Activated T-cell treated with anti-CD3 and anti-CD28 coated beads, Interleukin-2, amount 50 U/mL, for 72 hours (primary cell): ENCODE data around the gene RPTOR. TPM values are rescaled to one million over a fixed set of nuclear protein-coding genes. Genes with fewer than 3 reads are reported as not detected.
A peak's percentile ranks its signal among the peaks of the same experiment; 100 is the strongest.
"Not testable (repeated sequence)": the region's sequence is repeated elsewhere in the genome, so short reads cannot be mapped to it uniquely, and the experiment has no call there.

Experiments used
- ATAC-seq, 2 donors: fragments of 150-1000 bp; cut with Tn5 transposase; replicated peaks in 1 of 2; 2 replicates each; pipeline ENCODE4 v1.10.0; 2021; ENCODE audit warnings: moderate library complexity in 2 of 2, mild to moderate bottlenecking in 1 of 2
- DNase-seq, 2 donors: peaks; one replicate each; pipeline ENCODE4 v3.0.0; 2021 to 2022; ENCODE audit warnings: mixed read lengths in 1 of 2
- H3K27ac Mint-ChIP-seq: one replicate; pipeline ENCODE4 v1.8.0; 2022; ENCODE audit warnings: mild to moderate bottlenecking, moderate library complexity, mixed read lengths
- H3K27me3 Mint-ChIP-seq: one replicate; pipeline ENCODE4 v1.8.0; 2022; ENCODE audit warnings: low read depth, mixed read lengths
- H3K36me3 Mint-ChIP-seq, 2 donors: one replicate each; pipeline ENCODE4 v1.8.0; 2022; ENCODE audit warnings: mixed read lengths in 2 of 2, mild to moderate bottlenecking in 1 of 2; ENCODE audit not compliant: insufficient read depth in 2 of 2
- H3K4me1 Mint-ChIP-seq: one replicate; pipeline ENCODE4 v1.8.0; 2022; ENCODE audit warnings: low read depth, mixed read lengths
- H3K4me3 Mint-ChIP-seq, 2 donors: one replicate each; pipeline ENCODE4 v1.8.0; 2022; ENCODE audit warnings: mild to moderate bottlenecking in 2 of 2, mixed read lengths in 2 of 2, moderate library complexity in 2 of 2
- H3K9me3 Mint-ChIP-seq, 2 donors: one replicate each; pipeline ENCODE4 v1.8.0; 2022; ENCODE audit warnings: mixed read lengths in 2 of 2
- total RNA-seq, 2 donors: library from RNA; stranded (reverse); gene quantifications; one replicate each; pipeline ENCODE4 v1.2.3, GENCODE V29; 2022

Gene RPTOR
- total RNA-seq, 2 donors from 2014 or later, result 50.8 to 62.0 TPM

DNA sequence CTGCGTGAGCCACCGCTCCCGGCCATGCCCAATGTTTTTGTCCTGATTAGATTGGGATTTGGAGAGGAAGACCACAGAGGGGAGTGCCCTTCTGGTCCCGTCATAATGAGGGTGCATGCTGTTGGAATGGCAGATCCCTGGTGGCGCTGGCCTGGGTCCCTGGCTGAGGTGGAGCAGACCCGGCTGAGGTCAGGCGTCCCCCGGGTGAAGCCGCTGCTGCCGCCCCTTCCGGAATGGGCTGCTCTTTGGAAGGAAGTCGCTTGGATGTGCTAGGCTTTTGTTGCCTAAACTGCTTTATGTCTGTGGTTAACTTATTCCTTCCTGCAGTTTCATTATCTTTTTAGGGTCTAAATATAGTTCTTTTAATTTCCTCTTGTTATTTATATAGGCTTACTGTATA is 326.7 kb downstream of the RPTOR start:
- Mint-ChIP-seq H3K27ac (peak overlapping the region; percentile 59), H3K4me3 (peak overlapping the region; percentile 61 to 71), H3K36me3 (peaks cover 6 to 10% of the 10 kb centered on the region in 2 donors), H3K9me3 (no peaks in the 10 kb centered on the region), H3K4me1 (peaks cover 79% of the 10 kb centered on the region), H3K27me3 (no peaks in the 10 kb centered on the region)
- DNase-seq, result no peak
- ATAC-seq, result no peak

DNA sequence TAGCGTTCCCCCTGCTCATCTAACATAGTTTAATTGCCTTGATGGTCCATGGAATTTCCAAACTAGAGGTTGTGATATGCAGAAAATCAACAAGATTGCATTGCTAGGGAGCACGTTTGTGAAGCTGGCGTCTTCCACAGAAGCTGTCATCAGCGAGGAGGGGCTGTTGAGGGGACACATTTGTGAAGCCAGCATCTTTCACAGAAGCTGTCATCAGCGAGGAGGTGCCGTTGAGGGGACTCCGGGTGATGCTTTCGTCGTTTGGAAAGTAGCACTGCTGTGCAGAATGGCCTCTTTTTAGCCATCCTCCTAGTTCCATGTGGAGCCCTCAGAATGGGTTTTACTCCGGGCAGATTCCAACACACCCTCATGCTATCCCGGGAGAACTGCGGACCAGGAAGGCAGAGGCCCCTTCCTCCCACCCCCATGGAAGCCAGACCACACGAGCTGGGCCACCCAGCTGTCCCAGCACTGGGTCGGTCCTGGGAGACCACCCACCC is 327.4 kb downstream of the RPTOR start:
- Mint-ChIP-seq H3K27ac (no peak overlapping the region), H3K27me3 (no peaks in the 10 kb centered on the region), H3K36me3 (peaks cover 9 to 13% of the 10 kb centered on the region in 2 donors), H3K4me1 (peaks cover 77% of the 10 kb centered on the region), H3K9me3 (peaks cover 0 to 2% of the 10 kb centered on the region in 2 donors), H3K4me3 (peak overlapping the region; percentile 61 to 71)
- no peak for DNase-seq
- no peak for ATAC-seq

DNA sequence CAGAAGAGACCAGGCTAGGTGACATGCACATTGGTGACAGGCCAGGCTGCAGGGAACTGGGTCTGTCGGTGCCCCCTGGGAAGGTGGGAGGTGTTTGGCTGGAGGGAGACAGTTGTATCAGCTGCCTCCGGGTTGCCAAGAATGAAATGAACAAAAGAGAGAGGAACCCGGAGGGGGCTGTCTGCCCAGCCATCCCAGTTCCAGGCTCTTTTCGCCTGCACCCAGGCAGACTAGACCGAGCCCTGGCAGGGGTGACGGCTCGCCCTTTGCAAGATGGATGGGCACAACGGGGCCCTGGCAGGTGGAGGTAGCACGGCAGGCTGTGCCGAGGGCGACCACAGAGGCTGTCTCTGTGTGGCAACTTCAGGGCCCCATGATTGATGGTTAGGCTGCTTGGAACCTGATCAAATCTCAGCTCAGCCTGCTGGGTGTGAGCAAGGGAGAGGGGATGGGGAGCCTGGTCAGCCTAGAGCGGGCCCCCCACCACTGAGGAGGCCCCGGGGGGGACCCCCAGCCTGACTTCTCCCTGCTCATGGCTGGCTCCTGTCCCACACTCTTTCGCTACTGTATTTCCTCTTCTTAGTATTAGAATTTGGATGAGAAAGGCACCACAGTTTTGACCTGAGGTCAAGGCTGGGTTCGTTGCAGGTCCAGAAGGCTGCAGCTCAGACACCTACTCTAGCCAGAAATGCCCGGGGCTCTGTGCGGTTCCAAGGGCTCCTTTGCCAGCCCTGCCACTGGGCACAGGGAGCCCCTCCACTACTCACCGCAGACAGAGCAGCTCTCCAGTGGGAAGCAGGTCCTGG is 328.1 kb downstream of the RPTOR start:
- no peak for DNase-seq

DNA sequence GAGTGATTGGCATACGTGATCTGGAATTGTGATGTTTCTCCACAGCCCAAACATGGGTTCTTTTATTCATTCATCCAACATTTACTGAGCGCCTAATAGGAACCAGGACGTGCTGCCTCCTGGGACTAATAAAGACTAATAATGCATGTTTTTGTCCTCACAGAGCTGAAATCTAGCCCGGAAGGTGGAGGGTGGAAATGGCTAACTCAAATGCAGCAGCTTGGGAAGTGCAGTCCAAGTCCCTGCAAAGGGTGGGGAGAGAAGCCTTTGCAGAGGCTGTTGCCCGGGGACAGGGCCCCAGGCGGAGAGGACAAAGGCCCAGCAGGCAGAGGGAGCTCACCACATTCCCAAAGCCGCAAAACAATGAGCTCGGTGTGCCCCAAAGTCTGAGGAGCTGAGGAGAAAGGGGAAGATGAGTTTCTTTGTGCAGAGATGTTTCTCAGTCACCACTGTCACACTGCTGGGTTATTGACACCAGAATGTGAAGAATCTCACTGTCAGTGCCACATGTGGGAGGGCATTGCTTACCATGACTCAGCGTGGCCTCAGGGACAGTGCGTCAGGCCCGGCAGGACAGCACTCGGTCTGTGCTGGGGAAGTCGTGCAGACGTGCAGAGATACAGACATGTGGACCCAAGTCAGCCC is 328.8 kb downstream of the RPTOR start:
- Mint-ChIP-seq H3K36me3 (peaks cover 11 to 15% of the 10 kb centered on the region in 2 donors), H3K9me3 (peaks cover 0 to 2% of the 10 kb centered on the region in 2 donors), H3K27me3 (no peaks in the 10 kb centered on the region), H3K4me1 (peaks cover 77% of the 10 kb centered on the region), H3K27ac (peak overlapping the region; percentile 35), H3K4me3 (no peak overlapping the region)
- ATAC-seq (no peak), DNase-seq (no peak)

More for the DNA sequence above, 328.1 kb downstream of the RPTOR start:
- H3K36me3 Mint-ChIP-seq, result peaks cover 11 to 15% of the 10 kb centered on the region in 2 donors
- H3K27me3 Mint-ChIP-seq, result no peaks in the 10 kb centered on the region
- H3K9me3 Mint-ChIP-seq, result peaks cover 0 to 2% of the 10 kb centered on the region in 2 donors
- H3K4me3 Mint-ChIP-seq, result no peak overlapping the region
- ATAC-seq, result no peak
- peaks cover 77% of the 10 kb centered on the region for H3K4me1 Mint-ChIP-seq
- no peak overlapping the region for H3K27ac Mint-ChIP-seq

DNA sequence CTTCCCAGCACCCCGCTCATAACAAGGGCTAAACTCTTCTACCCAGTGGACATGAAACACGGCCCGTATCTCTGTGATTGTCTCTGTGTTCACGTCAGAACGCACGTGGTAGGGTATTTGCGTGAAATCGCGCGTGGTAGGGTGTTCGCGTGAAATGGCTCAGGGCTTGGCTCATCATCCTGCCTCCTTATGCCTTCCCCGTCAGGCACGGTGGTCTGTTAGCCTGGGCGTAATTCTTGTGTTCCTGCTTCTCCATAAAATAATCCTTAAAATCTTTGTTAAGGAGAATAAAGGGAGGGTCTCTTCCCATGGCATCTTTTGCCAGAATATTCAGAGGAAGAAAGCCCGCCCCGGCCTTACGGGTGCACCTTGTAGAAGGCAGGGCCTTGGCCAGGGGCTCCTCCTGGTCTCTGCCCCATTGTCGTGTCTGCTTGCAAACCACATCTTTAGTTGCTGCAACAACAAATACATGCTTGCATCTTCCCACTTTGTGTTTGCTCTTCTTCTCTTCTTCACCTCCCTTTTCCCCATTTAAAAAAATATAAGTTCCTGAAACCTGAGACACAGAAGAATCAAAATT is 330.3 kb downstream of the RPTOR start:
- no peaks in the 10 kb centered on the region for H3K27me3 Mint-ChIP-seq
- no peak overlapping the region for H3K27ac Mint-ChIP-seq
- H3K36me3 Mint-ChIP-seq, result peaks cover 13 to 18% of the 10 kb centered on the region in 2 donors
- H3K4me1 Mint-ChIP-seq, result peaks cover 76% of the 10 kb centered on the region
- H3K9me3 Mint-ChIP-seq, result peaks cover 0 to 2% of the 10 kb centered on the region in 2 donors
- no peak for DNase-seq
- no peak for ATAC-seq
- peak overlapping the region in 1 of 2 donors; percentile 11 for H3K4me3 Mint-ChIP-seq

DNA sequence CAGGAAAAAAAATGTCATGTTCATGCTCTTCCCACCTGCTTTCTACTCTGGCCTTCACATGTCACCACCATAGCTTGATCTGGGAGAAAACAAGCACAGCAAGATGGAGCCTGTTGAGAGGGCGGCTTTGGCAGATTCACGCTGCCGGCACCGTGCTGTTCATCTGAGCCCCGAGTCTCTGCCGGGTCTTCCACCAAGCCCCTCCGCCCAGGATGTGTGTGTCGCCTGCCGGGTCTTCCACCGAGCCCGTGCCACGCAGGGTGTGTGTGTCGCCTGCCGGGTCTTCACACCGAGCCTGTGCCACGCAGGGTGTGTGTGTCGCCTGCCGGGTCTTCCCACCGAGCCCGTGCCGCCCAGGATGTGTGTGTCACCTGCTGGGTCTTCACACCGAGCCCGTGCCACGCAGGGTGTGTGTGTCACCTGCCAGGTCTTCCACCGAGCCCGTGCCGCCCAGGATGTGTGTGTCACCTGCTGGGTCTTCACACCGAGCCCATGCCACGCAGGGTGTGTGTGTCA is 330.9 kb downstream of the RPTOR start:
- not testable (repeated sequence) for H3K27ac Mint-ChIP-seq, DNase-seq, H3K9me3 Mint-ChIP-seq, ATAC-seq, H3K27me3 Mint-ChIP-seq
- peaks cover 15 to 19% of the 10 kb centered on the region in 2 donors for H3K36me3 Mint-ChIP-seq
- H3K4me3 Mint-ChIP-seq, result peak overlapping the region in 1 of 2 donors; percentile 11
- H3K4me1 Mint-ChIP-seq, result peaks cover 75% of the 10 kb centered on the region

DNA sequence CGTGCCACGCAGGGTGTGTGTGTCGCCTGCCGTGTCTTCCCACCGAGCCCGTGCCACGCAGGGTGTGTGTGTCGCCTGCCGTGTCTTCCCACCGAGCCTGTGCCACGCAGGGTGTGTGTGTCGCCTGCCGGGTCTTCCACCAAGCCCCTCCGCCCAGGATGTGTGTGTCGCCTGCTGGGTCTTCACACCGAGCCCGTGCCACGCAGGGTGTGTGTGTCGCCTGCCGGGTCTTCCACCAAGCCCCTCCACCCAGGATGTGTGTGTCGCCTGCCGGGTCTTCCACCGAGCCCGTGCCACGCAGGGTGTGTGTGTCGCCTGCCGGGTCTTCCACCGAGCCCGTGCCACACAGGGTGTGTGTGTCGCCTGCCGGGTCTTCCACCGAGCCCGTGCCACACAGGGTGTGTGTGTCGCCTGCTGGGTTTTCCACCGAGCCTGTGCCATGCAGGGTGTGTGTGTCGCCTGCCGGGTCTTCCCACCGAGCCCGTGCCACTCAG is 331.9 kb downstream of the RPTOR start:
- H3K9me3 Mint-ChIP-seq, ATAC-seq, DNase-seq, H3K27me3 Mint-ChIP-seq: not testable (repeated sequence)
- H3K4me1 Mint-ChIP-seq, result peaks cover 75% of the 10 kb centered on the region
- H3K4me3 Mint-ChIP-seq, result peak overlapping the region; percentile 79 to 82
- H3K27ac Mint-ChIP-seq, result peak overlapping the region; percentile 91
- peaks cover 17 to 24% of the 10 kb centered on the region in 2 donors for H3K36me3 Mint-ChIP-seq

DNA sequence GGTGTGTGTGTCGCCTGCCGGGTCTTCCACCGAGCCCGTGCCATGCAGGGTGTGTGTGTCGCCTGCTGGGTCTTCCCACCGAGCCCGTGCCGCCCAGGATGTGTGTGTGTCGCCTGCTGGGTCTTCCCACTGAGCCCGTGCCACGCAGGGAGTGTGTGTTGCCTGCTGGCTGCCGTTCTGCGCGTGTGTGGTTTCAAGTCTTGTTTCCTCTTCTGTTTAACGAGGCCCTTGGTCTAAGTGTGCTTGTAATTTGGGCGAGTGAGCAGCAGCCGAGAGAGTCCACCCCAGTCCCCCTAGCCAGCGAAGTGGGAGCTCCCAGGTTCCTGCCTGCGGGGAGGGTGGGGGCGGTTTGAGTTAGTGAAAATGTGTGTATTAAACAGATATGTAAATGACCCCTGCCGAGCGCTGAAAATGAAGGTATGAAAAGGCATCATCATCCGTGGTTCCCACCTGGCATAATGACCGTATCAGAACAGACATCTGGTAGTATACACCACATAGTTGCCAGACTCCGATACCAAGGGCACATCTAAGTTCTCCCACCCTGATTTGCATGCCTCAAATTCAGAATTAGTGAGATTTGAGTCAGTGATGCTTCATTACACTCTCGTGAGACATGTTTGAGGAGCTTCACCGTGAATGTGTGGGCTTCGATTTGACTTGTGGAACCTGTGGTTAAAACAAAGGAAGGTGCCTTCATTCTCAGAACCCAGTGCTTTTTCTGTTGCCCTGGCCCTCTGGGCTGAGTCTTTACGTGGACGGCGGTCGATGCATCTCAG is 332.5 kb downstream of the RPTOR start:
- Mint-ChIP-seq H3K4me3 (peak overlapping the region; percentile 79 to 82), H3K27me3 (no peaks in the 10 kb centered on the region), H3K9me3 (peaks cover 0 to 2% of the 10 kb centered on the region in 2 donors), H3K27ac (peak overlapping the region; percentile 91), H3K4me1 (peaks cover 73% of the 10 kb centered on the region), H3K36me3 (peaks cover 17 to 29% of the 10 kb centered on the region in 2 donors)
- ATAC-seq (peak; percentile 93 to 94), DNase-seq (peak; percentile 81 to 87)

DNA sequence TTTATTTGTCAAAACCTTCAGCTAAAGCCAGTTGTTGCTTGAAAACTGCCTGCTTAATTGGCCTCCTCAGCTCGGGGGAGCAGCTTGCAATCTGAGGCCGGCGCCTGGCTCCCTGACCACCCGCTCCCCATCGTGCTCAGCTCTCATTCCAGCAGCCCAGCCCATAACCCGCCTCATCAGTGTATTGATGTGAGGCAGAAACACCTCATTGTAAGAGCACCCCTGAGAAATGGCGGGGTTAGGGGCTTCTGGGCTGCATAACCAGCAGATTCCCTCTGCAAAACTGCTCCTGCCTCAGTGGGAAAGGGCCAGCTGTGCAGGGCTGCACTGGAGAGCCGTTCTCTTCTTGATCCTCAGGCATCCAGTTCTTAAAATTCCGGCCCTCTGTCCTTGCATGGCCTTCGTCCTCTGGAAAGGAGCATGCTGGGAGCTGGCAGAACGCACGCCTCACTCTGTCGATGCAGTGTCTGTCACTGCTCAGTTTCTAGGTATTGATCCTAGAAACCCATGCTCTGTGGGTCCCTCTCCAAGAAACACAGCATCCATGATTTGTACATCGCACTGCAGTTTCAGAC is 333.2 kb downstream of the RPTOR start:
- peaks cover 17 to 33% of the 10 kb centered on the region in 2 donors for H3K36me3 Mint-ChIP-seq

DNA sequence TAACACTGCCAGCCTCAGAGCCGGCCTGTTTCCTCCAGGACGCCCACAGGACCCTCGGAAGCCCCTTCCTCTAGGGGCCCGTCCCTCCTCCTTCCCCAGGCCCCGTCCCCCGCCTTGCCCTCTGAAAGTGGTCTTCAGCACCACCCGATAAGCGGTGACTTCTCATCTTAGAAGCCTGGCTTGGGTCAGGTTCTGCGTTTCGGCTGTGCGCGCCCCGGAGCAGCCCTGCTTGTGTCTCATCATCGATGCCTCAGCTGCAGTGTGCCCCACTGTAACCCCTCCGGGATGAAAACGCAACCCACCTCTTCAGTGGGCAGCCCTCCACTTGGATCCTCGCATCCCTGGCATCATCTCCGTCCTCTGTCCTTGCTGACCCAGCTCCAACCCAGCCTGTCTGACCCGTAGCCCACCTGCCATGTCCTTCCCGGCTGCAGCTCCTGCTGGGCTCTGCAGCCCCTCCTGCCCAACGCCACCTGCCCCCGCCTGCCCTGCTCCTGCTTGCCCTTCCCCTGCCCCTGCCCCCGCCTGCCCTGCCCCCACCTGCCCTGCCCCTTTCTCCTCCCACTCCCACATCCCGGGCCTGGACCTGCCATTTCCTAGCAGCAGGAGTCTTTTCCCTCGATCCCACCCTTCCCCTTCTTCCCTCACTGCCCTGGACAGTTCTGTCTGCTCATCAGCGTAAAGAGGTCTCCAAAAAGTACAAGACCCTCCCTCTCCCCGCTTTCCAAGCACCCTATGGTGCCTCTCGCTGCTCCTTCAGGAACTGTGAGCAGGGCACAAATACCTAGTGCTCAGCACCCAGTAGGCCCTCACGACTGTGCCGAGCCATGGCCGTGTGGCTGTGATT is 334.5 kb downstream of the RPTOR start:
- Mint-ChIP-seq H3K27me3 (no peaks in the 10 kb centered on the region), H3K9me3 (peaks cover 0 to 2% of the 10 kb centered on the region in 2 donors), H3K27ac (no peak overlapping the region), H3K4me3 (peak overlapping the region in 1 of 2 donors; percentile 57), H3K36me3 (peaks cover 13 to 33% of the 10 kb centered on the region in 2 donors), H3K4me1 (peaks cover 69% of the 10 kb centered on the region)
- DNase-seq (no peak), ATAC-seq (no peak)

More for the DNA sequence above, 333.2 kb downstream of the RPTOR start:
- peaks cover 0 to 2% of the 10 kb centered on the region in 2 donors for H3K9me3 Mint-ChIP-seq
- peak overlapping the region; percentile 91 for H3K27ac Mint-ChIP-seq
- H3K27me3 Mint-ChIP-seq, result no peaks in the 10 kb centered on the region
- H3K4me3 Mint-ChIP-seq, result peak overlapping the region; percentile 79 to 82
- peaks cover 76% of the 10 kb centered on the region for H3K4me1 Mint-ChIP-seq
- DNase-seq (no peak), ATAC-seq (peak in 1 of 2 donors; percentile 16)
